Activated CD4-positive, alpha-beta T cell treated with anti-CD3 and anti-CD28 coated beads for 1 hour (primary cell): ENCODE data around the gene SLC35F3.
A peak's percentile ranks its signal among the peaks of the same experiment; 100 is the strongest.

Source experiments
- DNase-seq: peaks from one replicate; pipeline ENCODE4 v3.0.0-alpha.2; 2020

Gene SLC35F3

GRCh38 chr1:234330843-234331215, 426.4 kb downstream of the SLC35F3 start:
- no peak for DNase-seq

GRCh38 chr1:234331507-234331906, 427.0 kb downstream of the SLC35F3 start:
- no peak for DNase-seq

- DNase-seq, result no peak
Measured at GRCh38 chr1:234336359-234336758, 431.9 kb downstream of the SLC35F3 start.

GRCh38 chr1:234337233-234337632, 432.8 kb downstream of the SLC35F3 start:
- no peak for DNase-seq

- no peak for DNase-seq
Measured at GRCh38 chr1:234340528-234340927, 436.1 kb downstream of the SLC35F3 start.

- no peak for DNase-seq
Measured at GRCh38 chr1:234342774-234343173, 438.3 kb downstream of the SLC35F3 start.

- no peak for DNase-seq
Measured at GRCh38 chr1:234345237-234345636, 440.8 kb downstream of the SLC35F3 start.

GRCh38 chr1:234348964-234349363, 444.5 kb downstream of the SLC35F3 start:
- DNase-seq, result no peak

GRCh38 chr1:234355782-234356510, 451.5 kb downstream of the SLC35F3 start:
- DNase-seq, result no peak

- DNase-seq, result peak; percentile 38
Measured at GRCh38 chr1:234356615-234357269, 452.3 kb downstream of the SLC35F3 start.

- no peak for DNase-seq
Measured at GRCh38 chr1:234357831-234358230, 453.4 kb downstream of the SLC35F3 start.

GRCh38 chr1:234361102-234361603, 456.7 kb downstream of the SLC35F3 start:
- DNase-seq, result no peak

- no peak for DNase-seq
Measured at GRCh38 chr1:234362558-234362957, 458.1 kb downstream of the SLC35F3 start.

- no peak for DNase-seq
Measured at GRCh38 chr1:234368320-234369032, 464.0 kb downstream of the SLC35F3 start.

GRCh38 chr1:234369033-234369430, 464.6 kb downstream of the SLC35F3 start:
- DNase-seq, result no peak

- no peak for DNase-seq
Measured at GRCh38 chr1:234369784-234370183, 465.3 kb downstream of the SLC35F3 start.

- DNase-seq, result no peak
Measured at GRCh38 chr1:234371414-234371813, 466.9 kb downstream of the SLC35F3 start.

- no peak for DNase-seq
Measured at GRCh38 chr1:234372011-234372757, 467.7 kb downstream of the SLC35F3 start.

GRCh38 chr1:234373064-234373958, 468.8 kb downstream of the SLC35F3 start, which contains the start of gene COA6:
Gene COA6, plus strand, starts transcription at chr1:234373456. Its CDS starts 11 bp downstream, at chr1:234373467.
- peak; percentile 83 for DNase-seq

GRCh38 chr1:234373959-234374254, 469.4 kb downstream of the SLC35F3 start:
- DNase-seq, result no peak
